ENCODE results near the gene EPS8L1.
"Not testable (repeated sequence)": the region's sequence is repeated elsewhere in the genome, so short reads cannot be mapped to it uniquely, and the experiment has no call there.

DNA sequence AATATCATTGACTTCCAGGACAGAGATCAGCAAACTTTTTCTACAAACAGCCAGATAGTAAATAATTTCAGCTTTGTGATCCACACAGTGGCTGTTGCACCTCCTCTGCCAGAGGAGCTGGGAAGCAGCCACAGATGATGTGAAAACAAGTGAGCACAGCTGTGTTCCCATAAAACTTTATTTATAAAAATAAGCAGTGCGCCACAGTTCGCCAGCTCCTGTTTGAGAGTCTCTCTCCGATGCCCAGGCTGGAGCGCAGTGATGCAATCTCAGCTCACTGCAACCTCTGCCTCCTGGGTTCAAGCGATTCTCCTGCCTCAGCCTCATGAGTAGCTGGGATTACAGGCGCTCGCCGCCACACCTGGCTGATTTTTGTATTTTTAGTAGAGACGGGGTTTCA lies 10.2 kb upstream of the EPS8L1 start:
- TF ChIP-seq, protein P1, sequence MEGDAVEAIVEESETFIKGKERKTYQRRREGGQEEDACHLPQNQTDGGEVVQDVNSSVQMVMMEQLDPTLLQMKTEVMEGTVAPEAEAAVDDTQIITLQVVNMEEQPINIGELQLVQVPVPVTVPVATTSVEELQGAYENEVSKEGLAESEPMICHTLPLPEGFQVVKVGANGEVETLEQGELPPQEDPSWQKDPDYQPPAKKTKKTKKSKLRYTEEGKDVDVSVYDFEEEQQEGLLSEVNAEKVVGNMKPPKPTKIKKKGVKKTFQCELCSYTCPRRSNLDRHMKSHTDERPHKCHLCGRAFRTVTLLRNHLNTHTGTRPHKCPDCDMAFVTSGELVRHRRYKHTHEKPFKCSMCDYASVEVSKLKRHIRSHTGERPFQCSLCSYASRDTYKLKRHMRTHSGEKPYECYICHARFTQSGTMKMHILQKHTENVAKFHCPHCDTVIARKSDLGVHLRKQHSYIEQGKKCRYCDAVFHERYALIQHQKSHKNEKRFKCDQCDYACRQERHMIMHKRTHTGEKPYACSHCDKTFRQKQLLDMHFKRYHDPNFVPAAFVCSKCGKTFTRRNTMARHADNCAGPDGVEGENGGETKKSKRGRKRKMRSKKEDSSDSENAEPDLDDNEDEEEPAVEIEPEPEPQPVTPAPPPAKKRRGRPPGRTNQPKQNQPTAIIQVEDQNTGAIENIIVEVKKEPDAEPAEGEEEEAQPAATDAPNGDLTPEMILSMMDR (IDR thresholded peaks at IDR 0.05) = not testable (repeated sequence)
- not testable (repeated sequence) for TF ChIP-seq POLR2A (IDR thresholded peaks at IDR 0.05)
